BE2C (cell line): ENCODE results near the gene CDHR5.

ENCODE experiments used
- DNase-seq: peaks from one replicate; pipeline ENCODE4 v3.0.0-alpha.2; 2020
- H3K27me3 ChIP-seq: fragments of 250-450 bp; sonication (Bioruptor Pico); 2 replicates; pipeline ENCODE4 v1.5.1; 2020; ENCODE audit warnings: mild to moderate bottlenecking
- H3K36me3 ChIP-seq: fragments of 250-450 bp; sonication (Bioruptor Pico); 2 replicates; pipeline ENCODE4 v1.5.1; 2020; ENCODE audit warnings: mild to moderate bottlenecking
- H3K4me1 ChIP-seq: fragments of 250-450 bp; sonication (Bioruptor Pico); 2 replicates; pipeline ENCODE4 v1.5.1; 2020
- H3K4me3 ChIP-seq: 2 replicates; pipeline ENCODE4 v1.5.1; 2011; ENCODE audit warnings: low read depth, low read length
- H3K9me3 ChIP-seq: fragments of 250-450 bp; sonication (Bioruptor Pico); 2 replicates; pipeline ENCODE4 v1.5.1; 2020
- TF ChIP-seq, protein P1 (sequence below): IDR thresholded peaks from 2 replicates; pipeline ENCODE4 v1.5.1; 2012; ENCODE audit warnings: mild to moderate bottlenecking, low read depth, low read length

The CDHR5 gene

DNA sequence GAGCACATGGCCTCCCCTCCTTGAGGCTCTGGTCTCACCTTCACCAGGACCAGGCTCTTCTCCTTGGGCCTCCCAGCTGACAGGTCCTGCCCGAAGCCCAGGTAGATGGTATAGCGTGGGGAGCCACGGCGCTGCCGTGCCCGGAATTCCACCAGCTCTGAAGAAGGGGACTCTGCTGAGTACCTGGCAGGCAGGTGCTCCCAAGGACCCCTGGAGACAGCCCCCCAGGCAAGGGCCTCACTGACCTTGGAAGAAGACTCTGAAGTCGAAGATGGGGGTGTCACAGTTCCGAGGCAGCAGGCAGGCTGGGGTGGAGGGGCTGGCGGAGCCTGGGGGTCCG lies 11.8 kb downstream of the CDHR5 start:
- Histone ChIP-seq H3K4me3 (no peak overlapping the region), H3K36me3 (peaks cover 14% of the 10 kb centered on the region), H3K4me1 (peaks cover 11% of the 10 kb centered on the region), H3K27me3 (no peaks in the 10 kb centered on the region), H3K9me3 (no peaks in the 10 kb centered on the region)
- DNase-seq, result no peak
- TF ChIP-seq, protein P1, sequence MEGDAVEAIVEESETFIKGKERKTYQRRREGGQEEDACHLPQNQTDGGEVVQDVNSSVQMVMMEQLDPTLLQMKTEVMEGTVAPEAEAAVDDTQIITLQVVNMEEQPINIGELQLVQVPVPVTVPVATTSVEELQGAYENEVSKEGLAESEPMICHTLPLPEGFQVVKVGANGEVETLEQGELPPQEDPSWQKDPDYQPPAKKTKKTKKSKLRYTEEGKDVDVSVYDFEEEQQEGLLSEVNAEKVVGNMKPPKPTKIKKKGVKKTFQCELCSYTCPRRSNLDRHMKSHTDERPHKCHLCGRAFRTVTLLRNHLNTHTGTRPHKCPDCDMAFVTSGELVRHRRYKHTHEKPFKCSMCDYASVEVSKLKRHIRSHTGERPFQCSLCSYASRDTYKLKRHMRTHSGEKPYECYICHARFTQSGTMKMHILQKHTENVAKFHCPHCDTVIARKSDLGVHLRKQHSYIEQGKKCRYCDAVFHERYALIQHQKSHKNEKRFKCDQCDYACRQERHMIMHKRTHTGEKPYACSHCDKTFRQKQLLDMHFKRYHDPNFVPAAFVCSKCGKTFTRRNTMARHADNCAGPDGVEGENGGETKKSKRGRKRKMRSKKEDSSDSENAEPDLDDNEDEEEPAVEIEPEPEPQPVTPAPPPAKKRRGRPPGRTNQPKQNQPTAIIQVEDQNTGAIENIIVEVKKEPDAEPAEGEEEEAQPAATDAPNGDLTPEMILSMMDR, result no peak

DNA sequence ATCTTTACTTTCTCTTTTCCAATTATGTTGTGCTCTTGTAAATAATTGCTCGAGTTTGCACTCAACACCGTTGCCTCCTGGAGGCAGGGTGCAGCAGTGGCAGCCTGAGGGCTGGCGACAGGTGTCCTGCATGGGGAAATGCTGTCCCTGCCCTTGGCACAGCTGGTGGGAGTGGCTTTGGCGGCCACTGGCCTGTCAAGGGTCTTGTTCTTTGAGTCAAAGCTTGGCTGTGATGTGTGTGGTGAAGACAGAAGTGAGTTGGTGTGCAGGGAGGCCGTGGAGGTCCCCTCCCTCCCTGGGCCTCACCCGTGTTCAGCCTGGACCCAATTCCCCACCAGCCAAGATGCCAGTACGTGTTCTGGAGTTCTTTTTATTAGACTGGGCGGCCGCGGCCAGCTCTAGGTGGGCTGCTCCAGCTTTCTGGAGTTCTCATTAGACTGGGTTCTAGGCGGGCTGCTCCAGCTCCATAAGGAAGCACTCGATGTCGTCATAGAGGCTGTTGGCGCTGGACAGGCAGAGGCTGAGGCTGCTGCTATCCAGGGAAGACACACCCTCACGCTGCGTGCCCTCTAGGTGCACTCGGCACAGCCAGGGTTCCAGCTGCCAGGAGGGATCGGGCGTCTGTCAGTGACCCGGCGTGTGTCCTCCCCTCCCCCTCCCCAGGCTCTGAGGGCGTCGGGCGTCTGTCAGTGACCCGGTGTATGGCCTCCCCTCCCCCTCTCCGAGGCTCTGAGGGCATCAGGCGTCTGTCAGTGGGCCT lies 12.4 kb downstream of the CDHR5 start:
- H3K9me3 ChIP-seq, result no peaks in the 10 kb centered on the region
- peaks cover 20% of the 10 kb centered on the region for H3K36me3 ChIP-seq
- H3K27me3 ChIP-seq, result no peaks in the 10 kb centered on the region
- no peak overlapping the region for H3K4me3 ChIP-seq
- TF ChIP-seq, protein P1, result peak; percentile 19
- DNase-seq, result peak; percentile 56
- H3K4me1 ChIP-seq, result peaks cover 11% of the 10 kb centered on the region

DNA sequence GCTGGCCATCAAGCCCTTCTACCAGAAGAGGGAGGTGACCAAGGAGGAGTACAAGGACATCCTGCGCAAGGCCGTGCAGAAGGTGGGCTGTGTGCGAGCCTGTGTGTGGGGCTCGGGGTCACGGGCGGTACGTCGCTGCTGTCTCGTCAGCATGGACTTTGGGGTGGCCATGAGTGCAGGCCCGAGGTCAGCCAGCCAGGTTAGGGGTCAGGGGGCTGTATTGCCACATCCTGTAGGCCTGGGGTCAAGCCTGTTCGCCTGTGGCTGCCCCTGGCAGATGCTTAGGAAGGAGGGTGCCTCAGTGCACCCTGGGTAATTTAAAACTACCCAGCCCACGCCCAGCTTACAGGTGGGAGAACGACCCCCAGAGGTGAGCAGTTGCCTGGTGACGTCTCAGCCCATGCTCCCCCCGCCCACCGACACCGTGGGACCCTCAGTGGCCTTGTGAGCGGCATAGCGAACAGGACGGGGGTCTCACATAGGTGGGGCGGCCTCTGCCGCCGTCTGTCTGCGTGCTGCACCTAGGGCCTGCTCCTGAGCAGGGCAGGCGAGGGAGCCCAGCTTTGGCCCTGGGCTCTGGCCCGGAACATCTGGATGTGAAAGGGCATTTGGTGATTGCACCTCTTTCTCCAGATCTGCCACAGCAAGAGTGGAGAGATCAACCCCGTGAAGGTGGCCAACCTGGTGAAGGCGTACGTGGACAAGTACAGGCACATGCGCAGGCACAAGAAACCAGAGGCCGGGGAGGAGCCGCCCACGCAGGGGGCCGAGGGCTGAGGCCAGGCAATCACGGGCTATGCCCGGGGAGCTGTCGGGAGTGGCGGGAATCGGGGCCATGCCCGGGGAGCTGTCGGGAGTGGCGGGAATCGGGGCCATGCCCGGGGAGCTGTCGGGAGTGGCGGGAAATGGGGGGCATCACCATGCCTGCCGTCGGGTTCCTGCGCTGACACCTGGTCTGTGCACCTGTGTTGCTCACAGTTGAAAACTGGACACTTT lies 13.5 kb downstream of the CDHR5 start:
- DNase-seq, result no peak
- H3K27me3 ChIP-seq, result no peaks in the 10 kb centered on the region
- H3K36me3 ChIP-seq, result peaks cover 30% of the 10 kb centered on the region
- H3K4me3 ChIP-seq, result no peak overlapping the region
- TF ChIP-seq, protein P1, result no peak
- H3K4me1 ChIP-seq, result peaks cover 15% of the 10 kb centered on the region
- no peaks in the 10 kb centered on the region for H3K9me3 ChIP-seq

DNA sequence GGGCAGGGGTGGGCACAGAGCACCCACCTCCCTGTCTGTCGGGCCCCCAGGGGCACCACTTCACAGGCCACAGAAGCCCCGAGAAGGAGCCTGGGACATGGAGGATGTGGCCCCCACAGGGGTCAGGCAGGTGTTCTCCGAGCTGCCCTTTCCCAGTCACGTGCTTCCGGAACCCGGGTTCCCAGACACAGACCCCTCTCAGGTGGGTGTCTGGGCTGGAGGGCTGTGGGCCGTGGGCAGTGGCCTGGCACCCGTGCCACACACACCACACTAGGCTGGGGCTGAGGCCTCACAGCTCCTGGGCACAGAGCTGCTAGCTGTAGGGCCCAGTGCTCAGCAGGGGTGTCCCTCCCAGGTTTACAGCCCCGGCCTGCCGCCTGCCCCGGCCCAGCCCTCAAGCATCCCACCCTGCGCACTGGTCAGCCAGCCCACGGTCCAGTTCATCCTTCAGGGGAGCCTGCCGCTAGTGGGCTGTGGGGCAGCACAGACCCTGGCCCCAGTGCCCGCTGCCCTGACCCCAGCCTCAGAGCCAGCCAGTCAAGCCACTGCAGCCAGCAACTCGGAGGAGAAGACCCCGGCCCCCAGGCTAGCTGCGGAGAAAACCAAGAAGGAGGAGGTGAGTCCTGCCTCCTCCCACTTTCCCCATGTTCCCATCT lies 14.5 kb downstream of the CDHR5 start:
- H3K36me3 ChIP-seq, result peaks cover 38% of the 10 kb centered on the region

DNA sequence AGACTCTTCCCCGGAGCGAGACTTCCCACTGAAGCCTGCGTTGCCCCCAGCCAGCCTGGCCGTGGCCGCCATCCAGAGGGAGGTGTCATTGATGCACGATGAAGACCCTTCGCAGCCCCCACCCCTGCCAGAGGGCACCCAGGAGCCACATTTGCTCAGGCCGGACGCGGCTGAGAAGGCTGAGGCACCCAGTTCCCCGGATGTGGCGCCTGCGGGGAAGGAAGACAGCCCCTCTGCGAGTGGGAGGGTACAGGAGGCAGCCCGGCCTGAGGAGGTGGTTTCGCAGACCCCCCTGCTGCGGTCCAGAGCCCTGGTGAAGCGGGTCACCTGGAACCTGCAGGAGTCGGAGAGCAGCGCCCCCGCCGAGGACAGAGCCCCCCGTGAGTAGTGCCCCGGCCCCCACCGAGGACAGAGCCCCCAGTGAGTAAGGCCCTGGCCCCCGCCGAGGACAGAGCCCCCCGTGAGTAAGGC lies 15.4 kb downstream of the CDHR5 start:
- H3K4me3 ChIP-seq, result no peak overlapping the region
- H3K9me3 ChIP-seq, result no peaks in the 10 kb centered on the region
- peaks cover 42% of the 10 kb centered on the region for H3K36me3 ChIP-seq
- DNase-seq, result no peak
- no peaks in the 10 kb centered on the region for H3K27me3 ChIP-seq
- H3K4me1 ChIP-seq, result peaks cover 20% of the 10 kb centered on the region
- TF ChIP-seq, protein P1, result no peak

More for the DNA sequence above, 14.5 kb downstream of the CDHR5 start:
- TF ChIP-seq, protein P1, result no peak
- Histone ChIP-seq H3K9me3 (no peaks in the 10 kb centered on the region), H3K4me1 (peaks cover 20% of the 10 kb centered on the region), H3K4me3 (no peak overlapping the region), H3K27me3 (no peaks in the 10 kb centered on the region)
- DNase-seq, result no peak
